ENCODE measurements around the gene GPR107.

GRCh38 chr9:130154816-130155215 lies 101.1 kb downstream of the GPR107 start:
- TF ChIP-seq GATA2 (IDR thresholded peaks at IDR 0.05; ENCODE audit: low read depth, low read length) = no peak
- TF ChIP-seq GATA3 (IDR thresholded peaks at IDR 0.05; ENCODE audit: low read depth, low read length) = no peak
